ENCODE data around the gene PRLR. TPM values are rescaled to one million over a fixed set of nuclear protein-coding genes. Genes with fewer than 3 reads are reported as not detected.

The PRLR gene
- total and polyA plus RNA-seq, 9 of the 15 experiments (the other 6 are each of a cell fraction or from before 2014, with no cell fraction given) = 0.02 TPM; not detected in 8

GRCh38 chr5:35185518-35185917 lies 44.8 kb downstream of the PRLR start:
- H4K20me1 ChIP-seq (replicated peaks; ENCODE audit: control insufficient read depth, insufficient read depth, low read length) = no peaks in the 10 kb centered on the region; the same call in 1 of the 2 replicates
- H3K36me3 ChIP-seq (ENCODE audit: control insufficient read depth, insufficient read depth, low read length) = no peaks in the 10 kb centered on the region
- FAIRE-seq (no peak), DNase-seq (ENCODE audit: extremely low read depth in 1 of 4, low spot score in 3 of 4) (no peak), ATAC-seq (no peak)
- CTCF ChIA-PET (ENCODE audit: low intra/inter-chr PET ratio) = no interaction called here
- H3K27me3 ChIP-seq (ENCODE audit: control insufficient read depth in 2 of 2, insufficient read depth in 2 of 2, low read length in 2 of 2) = peaks cover 3% of the 10 kb centered on the region in 2 experiments; a peak in 2 of 5 replicates
- no peaks in the 10 kb centered on the region for H3K79me2 ChIP-seq (ENCODE audit: control insufficient read depth, insufficient read depth, low read length)
- H2AFZ ChIP-seq (ENCODE audit: low read depth, low read length) = no peak overlapping the region
- intact Hi-C loops (cut with micrococcal nuclease) = no loop called here
- POLR2A ChIA-PET = no interaction called here
- H3K9me3 ChIP-seq (replicated peaks; ENCODE audit: control insufficient read depth, insufficient read depth, low read depth, low read length) = no peaks in the 10 kb centered on the region
- in situ Hi-C loops (cut with MboI) = loop anchor here (25.0 kb wide), 1 partner anchor 698 kb away; no protein-coding TSS in a partner anchor
- no peaks in the 10 kb centered on the region for H3K9me1 ChIP-seq (ENCODE audit: control insufficient read depth, insufficient read depth, low read length)
- no TSS peak for BruUV-seq (replicated peaks)
- WGBS (ENCODE audit: insufficient coverage, low coverage, missing lambda C conversion rate) = 0% methylated on average over 4 of the region's 4 CpGs
- H3K9ac ChIP-seq (ENCODE audit: insufficient read depth in 1 of 2, low read depth in 2 of 2, low read length in 2 of 2) = no peak overlapping the region
- H3K27ac ChIP-seq (ENCODE audit: extremely low read depth, low read depth, low read length) = no peak overlapping the region
- no peak overlapping the region for H3K4me3 ChIP-seq
- H3K4me2 ChIP-seq (ENCODE audit: insufficient read depth, low read length) = no peak overlapping the region
- TF ChIP-seq ZFPM2 (CRISPR knock-in tag; IDR thresholded peaks at IDR 0.05) (no peak), MAFF (IDR thresholded peaks at IDR 0.05; ENCODE audit: low read length) (no peak), CREM (IDR thresholded peaks at IDR 0.05; ENCODE audit: low read depth) (no peak), EGR1 (conservative IDR thresholded peaks at IDR 0.05) (no peak), E2F3 (CRISPR knock-in tag; IDR thresholded peaks at IDR 0.05) (no peak), NUFIP1 (IDR thresholded peaks at IDR 0.05; ENCODE audit: partially characterized antibody) (no peak), FIP1L1 (IDR thresholded peaks at IDR 0.05; ENCODE audit: low read depth, low read length, poor library complexity, severe bottlenecking) (no peak), HNRNPUL1 (IDR thresholded peaks at IDR 0.05; ENCODE audit: low read length) (no peak)
- H3K4me1 ChIP-seq (replicated peaks in 1 of 2; ENCODE audit: control insufficient read depth in 2 of 2, insufficient read depth in 2 of 2, low read length in 2 of 2) = no peaks in the 10 kb centered on the region

- in situ Hi-C loops (cut with MboI) = loop anchor here (25.0 kb wide), 1 partner anchor 696 kb away; no protein-coding TSS in a partner anchor
- CTCF ChIA-PET (ENCODE audit: low intra/inter-chr PET ratio) = no interaction called here
- H2AFZ ChIP-seq (ENCODE audit: low read depth, low read length) = no peak overlapping the region
- TF ChIP-seq BACH1 (tag; IDR thresholded peaks at IDR 0.05) (no peak), DIDO1 (tag; IDR thresholded peaks at IDR 0.05; ENCODE audit: low read depth) (no peak), NFATC3 (IDR thresholded peaks at IDR 0.05) (no peak), RREB1 (CRISPR knock-in tag; IDR thresholded peaks at IDR 0.05) (no peak)
Measured at GRCh38 chr5:35183556-35183955, 46.7 kb downstream of the PRLR start.

More at GRCh38 chr5:35183556-35183955, 46.7 kb downstream of the PRLR start:
- BruUV-seq (replicated peaks) = no TSS peak
- Histone ChIP-seq H3K27me3 (ENCODE audit: control insufficient read depth in 2 of 2, insufficient read depth in 2 of 2, low read length in 2 of 2) (peaks cover 3% of the 10 kb centered on the region in 2 experiments; a peak in 3 of 5 replicates), H3K4me1 (replicated peaks in 1 of 2; ENCODE audit: control insufficient read depth in 2 of 2, insufficient read depth in 2 of 2, low read length in 2 of 2) (no peaks in the 10 kb centered on the region), H3K9me1 (ENCODE audit: control insufficient read depth, insufficient read depth, low read length) (no peaks in the 10 kb centered on the region), H3K27ac (ENCODE audit: extremely low read depth, low read depth, low read length) (no peak overlapping the region), H3K79me2 (ENCODE audit: control insufficient read depth, insufficient read depth, low read length) (no peaks in the 10 kb centered on the region), H3K36me3 (ENCODE audit: control insufficient read depth, insufficient read depth, low read length) (no peaks in the 10 kb centered on the region), H3K9ac (ENCODE audit: insufficient read depth in 1 of 2, low read depth in 2 of 2, low read length in 2 of 2) (no peak overlapping the region), H3K4me3 (no peak overlapping the region), H3K9me3 (replicated peaks; ENCODE audit: control insufficient read depth, insufficient read depth, low read depth, low read length) (no peaks in the 10 kb centered on the region), H4K20me1 (replicated peaks; ENCODE audit: control insufficient read depth, insufficient read depth, low read length) (no peaks in the 10 kb centered on the region; the same call in 1 of the 2 replicates), H3K4me2 (ENCODE audit: insufficient read depth, low read length) (no peak overlapping the region)
- DNase-seq (ENCODE audit: extremely low read depth in 1 of 4, low spot score in 3 of 4) (no peak), ATAC-seq (no peak), FAIRE-seq (no peak)
- WGBS (ENCODE audit: insufficient coverage, low coverage, missing lambda C conversion rate) = 0% methylated on average over 1 of the region's 1 CpG
- POLR2A ChIA-PET = no interaction called here
- intact Hi-C loops (cut with micrococcal nuclease) = loop anchor here (1.0 kb wide), 1 partner anchor 94 kb away; no protein-coding TSS in a partner anchor

All from K562 (cell line).